NCI-H748 treated with DMSO at 0.1 percent for 48 hours (cell line): ENCODE results near the gene ATAD2B.
A peak's percentile ranks its signal among the peaks of the same experiment; 100 is the strongest.
"Not testable (repeated sequence)": the region's sequence is repeated elsewhere in the genome, so short reads cannot be mapped to it uniquely, and the experiment has no call there.

Experiments used
- DNase-seq: peaks from one replicate; lab custom pipeline; 2025; lab: John Stamatoyannopoulos, UW

The ATAD2B gene

DNA sequence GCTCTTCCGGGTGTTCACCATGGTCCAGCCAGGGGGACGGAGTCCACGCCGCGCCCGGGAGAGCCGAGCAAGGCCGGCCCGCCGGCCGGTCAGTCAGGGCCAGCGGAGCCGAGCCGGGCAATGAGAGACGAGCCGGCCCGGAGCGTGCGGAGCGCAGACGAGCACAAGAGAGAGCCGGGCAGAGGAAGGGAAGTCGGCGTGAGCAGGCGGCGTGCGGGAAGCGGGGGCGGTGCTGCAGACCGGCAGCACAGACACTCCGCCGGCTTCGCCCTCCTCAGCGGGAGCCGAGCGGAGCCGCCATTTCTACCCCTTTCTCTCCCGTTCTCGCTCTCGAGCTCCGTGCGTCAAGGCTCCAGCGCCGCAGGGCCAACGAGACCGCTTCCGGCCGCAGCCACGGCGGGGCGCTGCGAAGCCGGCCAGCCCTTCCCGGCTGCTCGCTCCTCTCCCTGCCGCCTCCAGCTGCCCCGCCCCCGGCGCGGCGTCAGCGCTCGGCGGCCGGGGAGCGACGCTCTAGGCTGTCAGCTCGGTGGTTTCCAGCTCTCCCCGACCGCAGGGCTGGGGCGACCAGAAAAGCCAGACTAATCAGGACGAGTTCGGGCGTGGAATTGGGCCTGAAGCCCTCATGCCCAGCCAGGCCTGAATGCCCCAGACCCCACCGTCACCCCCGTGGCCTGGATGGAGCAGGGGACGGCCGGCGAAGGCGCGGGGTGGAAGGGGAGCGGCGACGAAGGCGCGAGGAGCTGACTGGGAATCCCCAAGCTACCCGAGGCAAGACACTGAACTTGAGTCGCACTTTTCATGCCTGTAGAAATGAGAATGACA, at the start of gene ATAD2B:
Gene ATAD2B, minus strand, starts transcription at position 374 of the 822 bp plus-strand sequence. Its CDS starts 353 bp downstream, at position 21.
- DNase-seq = peak; percentile 84

DNA sequence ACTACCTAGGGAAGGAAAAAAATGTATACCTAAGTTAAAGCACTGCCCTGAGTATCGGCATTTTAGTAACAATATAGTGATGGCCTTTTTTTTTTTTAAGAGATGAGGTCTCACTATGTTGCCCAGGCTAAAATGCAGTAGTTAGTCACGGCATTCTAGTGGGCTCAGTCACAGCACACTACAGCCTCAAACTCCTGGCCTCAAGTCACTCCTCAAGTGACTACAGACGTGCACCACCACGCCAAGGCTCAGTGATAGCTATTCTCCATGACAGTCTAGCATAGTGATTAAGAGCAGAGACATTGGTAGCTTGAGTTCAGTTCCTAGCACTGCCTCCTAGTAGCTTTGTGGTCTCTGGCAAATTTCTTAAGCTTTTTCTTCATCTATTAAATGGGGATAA, 40.9 kb upstream of the ATAD2B start:
- no peak for DNase-seq

DNA sequence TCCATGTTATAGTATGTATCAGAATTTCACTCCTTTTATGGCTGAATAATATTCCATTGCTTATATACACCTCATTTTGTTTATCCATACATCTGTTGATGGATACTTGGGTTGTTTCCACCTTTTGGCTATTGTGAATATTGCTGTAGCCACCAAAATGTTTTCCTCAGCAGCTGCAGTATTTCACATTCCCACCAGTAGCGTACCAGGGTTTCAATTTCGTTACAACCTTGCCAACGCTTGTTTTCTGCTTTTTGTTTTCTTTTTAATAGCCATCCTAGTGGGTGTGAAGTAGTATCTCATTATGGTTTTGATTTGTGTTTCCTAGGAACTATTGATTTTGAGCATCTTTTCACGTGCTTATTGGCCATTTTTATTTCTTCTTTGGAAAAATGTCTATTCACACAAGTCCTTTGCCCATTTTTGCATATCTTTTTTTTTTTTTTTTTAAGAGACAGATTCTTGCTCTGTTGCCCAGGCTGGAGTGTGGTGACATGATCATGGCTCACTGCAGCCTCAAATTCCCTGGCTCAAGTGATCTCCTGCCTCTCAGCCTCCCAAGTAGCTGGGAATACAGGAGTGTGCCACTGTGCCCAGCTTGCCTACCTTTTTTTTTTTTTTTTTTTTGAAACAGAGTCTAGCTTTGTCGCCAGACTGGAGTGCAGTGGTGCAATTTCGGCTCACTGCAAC, 27.5 kb upstream of the ATAD2B start:
- DNase-seq = no peak

DNA sequence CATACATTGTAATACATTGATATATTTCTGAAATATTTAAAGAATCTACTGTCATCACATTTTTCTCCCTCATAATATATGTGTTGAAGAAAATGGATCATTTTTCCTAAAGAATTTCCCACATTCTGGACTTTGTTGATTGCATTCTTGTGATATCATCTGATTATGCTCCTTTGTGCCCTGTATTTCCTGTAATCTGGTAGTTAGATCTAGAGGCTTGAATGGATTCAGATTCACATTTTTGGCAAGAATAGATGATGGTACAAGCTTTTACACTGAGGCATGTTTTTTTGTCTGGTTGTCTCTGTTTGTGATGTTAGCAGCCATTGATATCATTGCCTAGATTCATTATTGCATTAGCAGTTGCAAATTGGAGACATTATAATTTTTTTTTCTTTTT, 26.7 kb upstream of the ATAD2B start:
- DNase-seq = no peak

DNA sequence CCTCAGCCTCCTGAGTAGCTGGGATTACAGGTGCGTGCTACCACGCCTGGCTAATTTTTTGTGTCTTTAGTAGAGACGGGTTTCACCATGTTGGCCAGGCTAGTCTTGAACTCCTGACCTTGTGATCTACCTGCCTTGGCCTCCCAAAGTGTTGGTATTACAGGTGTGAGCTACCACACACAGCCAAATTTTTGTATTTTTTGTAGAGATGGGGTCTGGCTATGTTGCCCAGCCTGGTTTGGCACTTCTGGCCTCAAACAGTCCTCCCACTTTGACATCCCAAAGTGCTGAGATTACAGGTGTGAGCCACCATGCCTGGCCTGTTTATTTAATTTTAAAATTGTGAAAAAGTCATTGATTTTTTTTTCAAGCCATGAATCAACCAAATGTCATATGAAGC, 25.6 kb upstream of the ATAD2B start:
- DNase-seq = not testable (repeated sequence)

DNA sequence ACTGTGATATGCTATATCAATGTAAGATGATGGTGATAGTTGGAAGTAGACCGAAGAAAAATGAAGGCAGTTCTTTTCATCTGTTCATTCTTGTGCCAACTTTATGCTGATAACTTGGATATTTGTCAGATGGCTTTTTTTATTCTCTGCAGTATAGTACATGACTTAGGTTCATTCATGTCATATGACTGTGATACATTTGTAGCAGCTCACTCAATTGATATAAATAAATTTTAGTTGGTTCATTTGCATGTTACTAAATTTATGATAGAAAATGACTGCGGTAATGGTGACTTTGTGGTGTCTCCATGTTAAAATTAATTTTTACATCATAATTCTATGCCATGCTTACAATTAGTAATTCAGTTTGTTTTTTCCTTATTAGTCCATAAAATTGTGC, 20.4 kb upstream of the ATAD2B start:
- no peak for DNase-seq

DNA sequence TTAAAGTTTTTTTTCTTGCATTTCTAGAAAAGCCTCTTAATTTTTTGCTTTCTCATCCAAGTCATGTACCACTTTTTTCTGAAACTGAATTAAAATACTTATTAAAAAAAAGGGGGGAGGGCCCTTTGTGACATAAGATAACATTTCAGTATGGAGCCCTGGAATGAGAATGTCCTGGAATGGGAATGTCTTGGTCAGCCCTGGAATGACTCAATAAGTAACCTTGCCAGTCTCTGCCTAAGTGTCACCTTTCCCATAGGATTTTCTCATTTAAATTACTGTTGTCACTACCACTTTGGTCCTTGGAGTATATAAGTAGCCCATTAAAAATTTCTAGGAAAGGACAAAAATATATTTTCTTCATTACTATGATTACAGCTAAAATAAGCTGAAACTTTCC, 18.1 kb upstream of the ATAD2B start:
- no peak for DNase-seq

DNA sequence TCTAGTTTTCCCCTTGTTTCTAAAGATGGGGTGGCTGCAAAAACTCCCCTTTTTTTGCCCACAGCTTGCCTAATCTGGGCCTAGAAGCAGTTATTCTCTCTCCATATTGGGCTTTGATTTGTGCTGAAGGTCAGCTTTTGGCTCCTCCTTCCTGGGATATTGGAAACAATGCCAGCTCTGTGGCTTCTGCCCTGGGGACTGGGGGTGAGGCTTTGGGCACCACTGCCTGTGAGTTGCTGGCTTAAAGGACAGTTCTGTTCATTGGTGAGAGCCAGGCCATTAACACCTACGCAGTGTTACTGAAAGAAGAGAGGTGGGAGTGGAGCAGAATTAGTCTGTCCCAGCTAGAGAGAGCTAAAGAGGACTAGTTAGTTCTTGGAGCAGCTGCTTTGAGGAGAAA, 17.6 kb upstream of the ATAD2B start:
- DNase-seq = no peak

DNA sequence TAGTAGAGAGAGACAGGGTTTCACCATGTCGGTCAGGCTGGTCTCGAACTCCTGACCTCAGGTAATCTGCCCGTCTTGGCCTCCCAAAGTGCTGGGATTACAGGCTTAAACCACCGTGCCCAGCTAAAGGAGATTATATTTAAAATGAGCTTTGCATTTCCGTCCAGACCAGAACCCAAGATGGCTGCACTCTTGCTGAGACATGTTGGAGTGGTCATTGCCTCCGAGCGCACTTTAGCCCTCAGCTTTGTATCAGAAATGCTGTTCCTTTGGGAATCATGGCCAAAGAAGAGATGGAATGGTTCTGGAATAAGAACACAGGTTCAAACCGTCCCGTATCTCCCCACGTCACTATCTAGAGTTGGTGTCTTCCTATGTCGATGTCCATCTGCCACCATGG, 16.7 kb upstream of the ATAD2B start:
- no peak for DNase-seq

DNA sequence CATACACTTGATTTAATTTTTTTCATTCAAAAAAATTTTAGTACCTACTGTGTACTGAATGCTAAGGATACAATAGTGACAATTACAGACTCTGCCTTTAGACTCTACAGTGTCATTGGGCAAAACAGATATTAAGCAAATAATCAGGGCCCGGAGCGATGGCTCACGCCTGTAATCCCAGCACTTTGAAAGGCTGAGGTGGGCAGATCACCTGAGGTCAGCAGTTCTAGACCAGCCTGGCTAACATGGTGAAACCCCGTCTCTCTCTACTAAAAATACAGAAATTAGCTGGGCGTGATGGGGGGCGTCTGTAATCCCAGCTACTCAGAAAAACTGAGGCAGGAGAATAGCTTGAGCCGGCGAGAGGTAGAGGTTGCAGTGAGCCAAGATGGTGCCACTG, 14.7 kb upstream of the ATAD2B start:
- no peak for DNase-seq

DNA sequence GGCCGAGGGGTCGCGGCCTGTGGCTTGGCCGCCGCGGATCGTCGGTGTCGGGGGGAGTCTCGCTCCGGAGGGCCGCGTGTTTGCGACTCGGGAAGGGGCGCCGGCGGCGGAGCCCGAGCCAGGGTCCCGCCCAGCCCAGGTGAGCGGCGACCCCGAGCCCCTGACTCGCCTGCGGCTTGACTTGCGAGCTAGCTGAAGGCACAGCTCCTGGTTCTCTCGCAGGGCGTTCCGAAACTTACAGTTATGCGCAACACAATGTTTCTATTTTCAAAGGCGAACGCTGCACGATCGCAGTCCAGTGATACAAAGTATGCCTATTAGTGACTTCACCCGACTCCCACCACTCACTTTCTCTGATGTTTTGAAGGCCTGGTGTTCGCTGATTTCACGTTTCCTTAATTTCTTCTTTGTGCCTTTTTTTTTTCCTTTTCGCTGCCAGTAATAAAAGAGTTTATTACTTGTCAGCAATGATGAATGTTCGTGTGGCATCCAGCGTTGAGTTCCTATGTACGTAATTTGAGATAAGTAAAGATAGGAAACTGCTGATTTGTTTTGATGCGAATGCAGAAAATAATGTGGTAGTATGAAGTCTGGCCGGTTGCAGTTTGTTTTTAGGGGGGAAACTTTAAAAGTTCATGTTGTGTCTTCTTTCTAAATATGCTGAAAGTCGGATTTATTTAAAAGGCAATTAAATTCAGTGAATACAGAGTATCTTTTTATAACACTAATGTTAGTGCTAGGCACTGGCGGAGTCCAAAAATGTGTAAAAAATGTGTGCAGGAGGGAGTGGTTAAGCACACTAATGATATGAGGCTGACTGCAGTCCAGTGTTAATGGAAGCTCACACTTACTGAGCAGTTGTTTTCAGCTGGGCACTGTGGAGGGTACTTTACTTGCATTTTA, 14.0 kb upstream of the ATAD2B start:
- DNase-seq = peak; percentile 57

DNA sequence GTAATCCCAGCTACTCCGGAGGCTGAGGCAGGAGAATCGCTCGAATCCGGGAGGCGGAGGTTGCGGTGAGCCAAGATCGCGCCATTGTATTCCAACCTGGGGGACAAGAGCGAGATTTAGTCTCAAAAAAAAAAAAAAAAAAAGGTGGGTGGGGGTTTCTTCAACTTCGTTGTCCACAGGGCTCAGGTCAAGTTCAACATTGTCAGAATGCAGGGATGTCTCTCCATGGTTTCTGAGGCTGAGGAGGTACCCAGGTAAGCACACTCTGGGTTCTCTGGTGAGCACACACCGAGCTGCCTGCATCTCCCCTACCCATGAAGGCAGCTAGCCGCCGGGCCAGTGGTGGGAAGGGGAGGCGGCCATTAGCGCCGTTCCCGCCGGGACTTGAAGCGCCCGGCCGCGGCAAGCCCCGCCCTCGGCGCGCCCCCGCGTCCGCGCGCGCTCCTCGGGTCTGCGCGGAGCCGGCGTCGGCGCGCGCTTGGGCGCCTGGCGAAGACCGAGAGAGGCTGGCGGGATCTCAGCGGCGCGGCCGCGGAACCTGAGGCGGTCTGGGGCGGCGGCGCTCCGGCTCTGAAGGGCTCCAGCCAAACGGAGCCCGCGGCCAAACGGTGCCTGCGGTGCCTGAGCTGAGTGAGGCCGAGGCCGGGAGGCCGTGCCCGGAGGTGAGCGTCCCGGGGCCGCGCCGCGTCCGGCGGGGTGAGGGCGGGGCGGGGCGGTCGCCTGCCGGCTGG, 13.2 kb upstream of the ATAD2B start, which contains the start of gene UBXN2A:
Gene UBXN2A, plus strand, starts transcription at position 477 of the 731 bp plus-strand sequence. CDS start 17,852 bp downstream, outside the sequence.
- peak; percentile 59 for DNase-seq

DNA sequence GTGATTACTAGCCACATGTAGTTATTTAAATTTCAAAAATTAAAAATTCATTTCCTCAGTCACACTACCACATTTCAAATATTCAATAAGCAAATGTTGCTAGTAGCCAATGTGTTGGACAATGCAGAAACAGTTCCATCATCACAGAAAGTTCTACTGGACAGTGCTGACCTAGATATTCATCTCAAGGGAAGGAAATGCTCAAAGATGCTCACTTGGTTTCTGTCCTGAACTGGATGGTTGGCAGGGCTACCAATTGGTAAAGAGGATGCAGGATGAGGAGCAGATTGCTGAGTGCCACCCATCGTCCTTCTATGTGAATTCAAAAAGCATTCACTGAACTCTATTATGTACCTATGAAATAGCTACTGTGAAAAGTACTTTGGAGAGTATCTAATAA, 7.3 kb upstream of the ATAD2B start:
- no peak for DNase-seq

DNA sequence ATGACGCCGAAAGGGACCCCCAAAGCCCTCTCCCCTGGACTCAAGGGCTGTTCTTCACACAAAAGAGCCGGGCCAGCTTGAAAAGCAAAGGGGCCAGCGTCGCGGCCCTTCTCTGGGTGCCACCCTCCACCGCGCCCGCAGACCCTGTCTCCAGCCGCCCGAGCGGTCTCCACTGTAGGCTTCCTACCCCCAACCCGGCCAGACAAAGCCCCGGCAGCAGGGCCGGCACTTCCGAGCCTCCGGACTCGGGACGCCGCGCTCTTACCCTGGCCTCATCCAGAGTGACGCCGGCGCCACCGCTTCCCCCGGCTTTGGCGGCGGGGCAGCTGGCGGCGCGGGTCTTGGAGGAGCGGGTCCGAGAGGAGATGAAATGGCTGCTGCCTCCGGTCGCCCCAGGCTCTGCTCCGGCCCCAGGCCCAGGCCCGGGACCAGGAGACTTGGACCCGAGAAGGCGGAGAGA, 603 bp downstream of the ATAD2B start:
- DNase-seq = peak; percentile 26

DNA sequence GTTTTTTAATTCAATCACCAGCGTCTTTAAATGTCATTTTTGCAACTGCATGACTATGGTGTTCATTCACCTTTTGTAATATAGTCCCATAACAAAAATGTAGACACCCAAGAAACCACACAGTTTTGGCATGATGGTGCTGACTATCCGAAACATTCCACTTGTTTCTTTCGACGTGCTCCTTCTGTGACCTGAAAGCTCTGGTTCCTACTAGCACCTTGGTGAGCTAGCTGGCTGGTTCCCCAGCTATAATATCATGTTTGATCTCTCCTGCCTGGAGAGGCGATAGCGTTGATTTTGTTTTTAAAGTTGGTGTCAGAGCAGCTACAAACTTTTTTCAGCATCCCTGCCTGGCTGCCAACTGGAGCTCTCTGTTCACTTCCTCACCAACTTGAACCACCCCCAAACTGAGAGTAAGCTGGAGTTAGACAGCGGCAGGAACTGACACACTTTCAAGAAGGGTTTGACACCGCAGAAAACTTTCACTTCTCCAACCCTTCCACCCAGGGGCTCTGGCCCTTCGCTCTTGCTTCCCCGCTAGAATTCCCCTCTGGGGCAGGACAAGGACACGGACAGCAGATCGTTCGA, 1.1 kb downstream of the ATAD2B start:
- DNase-seq = peak; percentile 24

DNA sequence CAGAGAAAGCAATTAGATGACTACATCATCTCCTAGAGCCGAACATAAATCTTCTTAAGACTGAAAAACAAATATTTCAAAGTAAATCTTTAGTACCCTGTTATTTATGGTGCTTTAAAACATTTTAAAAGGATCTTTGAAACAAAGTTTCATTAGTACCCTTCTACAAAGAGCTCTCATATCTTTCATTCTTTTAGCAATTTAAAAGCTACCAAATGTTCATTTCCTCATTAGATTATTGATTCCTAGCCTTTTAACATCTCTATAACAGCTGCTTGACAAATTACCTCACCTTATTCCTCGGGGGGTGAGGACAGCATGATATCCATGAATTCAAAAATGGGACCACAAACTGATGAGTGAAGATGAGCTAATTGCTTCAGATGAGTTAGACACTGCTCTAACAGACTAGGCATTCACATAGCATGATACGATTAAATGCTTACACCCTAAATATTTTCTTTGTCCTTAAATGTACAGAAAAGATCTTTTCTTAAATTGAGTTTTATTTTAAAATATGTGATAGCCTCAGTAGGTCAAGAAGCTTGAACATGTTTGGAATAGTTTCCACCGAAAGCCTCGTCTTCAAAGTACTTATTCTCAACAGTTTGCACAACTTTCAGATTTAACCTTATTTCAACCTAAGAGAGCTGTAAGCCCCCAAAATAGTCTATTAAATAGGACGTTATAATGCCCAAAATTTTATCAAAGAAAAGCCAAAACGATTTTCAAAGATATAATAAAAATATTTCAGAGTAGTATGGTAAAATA, 2.1 kb downstream of the ATAD2B start:
- no peak for DNase-seq

DNA sequence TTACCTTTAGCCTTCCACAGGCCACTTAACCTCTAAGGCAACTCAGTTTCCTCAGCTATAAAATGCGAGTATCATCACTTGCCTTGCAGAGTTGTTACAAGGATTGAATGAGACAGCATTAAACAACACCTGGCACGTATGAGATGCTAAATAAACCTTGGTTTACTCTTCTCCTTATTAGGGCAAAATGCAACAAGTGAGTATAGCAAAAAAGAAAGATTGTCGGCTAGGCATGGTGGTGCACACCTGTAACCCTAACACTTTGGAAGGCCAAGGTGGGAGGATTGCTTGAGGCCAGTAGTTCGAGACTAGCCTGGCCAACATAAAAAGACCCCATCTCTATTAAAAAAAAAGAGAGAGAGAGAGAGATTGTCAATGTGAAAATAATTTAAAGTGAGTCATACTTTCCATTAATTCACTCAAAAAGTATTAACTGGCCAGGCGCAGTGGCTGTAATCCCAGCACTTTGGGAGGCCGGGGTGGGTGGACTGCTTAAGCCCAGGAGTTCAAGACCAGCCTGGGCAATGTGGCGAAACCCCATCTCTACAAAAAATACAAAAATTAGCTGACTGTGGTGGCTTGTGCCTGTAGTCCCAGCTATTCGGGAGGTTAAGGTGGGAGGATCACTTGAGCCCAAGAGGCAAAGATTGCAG, 8.0 kb downstream of the ATAD2B start:
- no peak for DNase-seq

DNA sequence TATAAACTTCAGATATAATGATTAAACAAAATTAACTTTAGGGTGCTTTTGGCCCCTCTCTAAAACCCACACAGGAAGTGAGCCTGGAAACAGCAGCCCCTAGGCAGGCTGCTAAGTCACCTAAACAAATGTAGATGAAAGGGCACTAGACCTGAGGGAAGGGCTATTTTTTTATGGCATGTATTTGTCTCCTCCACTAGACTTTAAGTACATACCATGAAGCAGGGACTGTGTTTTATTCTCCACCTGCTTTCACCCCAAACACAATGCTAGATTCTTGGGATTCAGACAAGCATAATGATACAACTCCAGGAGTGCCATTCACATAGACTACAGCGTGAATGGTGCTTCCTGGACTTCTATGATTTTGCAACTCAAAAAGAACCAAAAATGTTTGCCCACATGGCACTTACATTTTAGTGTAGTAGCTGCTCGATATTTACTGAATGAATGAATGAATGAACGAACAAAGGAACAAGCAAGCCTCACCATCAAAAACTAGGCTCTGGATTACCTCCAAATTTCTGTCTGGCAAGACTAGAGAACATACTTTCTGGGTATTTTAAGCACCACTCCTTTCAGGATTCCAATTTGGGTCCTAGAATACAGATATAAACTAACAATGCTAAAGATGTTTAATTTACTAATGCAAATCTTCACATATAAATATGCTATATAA, 10.1 kb downstream of the ATAD2B start:
- DNase-seq = no peak

DNA sequence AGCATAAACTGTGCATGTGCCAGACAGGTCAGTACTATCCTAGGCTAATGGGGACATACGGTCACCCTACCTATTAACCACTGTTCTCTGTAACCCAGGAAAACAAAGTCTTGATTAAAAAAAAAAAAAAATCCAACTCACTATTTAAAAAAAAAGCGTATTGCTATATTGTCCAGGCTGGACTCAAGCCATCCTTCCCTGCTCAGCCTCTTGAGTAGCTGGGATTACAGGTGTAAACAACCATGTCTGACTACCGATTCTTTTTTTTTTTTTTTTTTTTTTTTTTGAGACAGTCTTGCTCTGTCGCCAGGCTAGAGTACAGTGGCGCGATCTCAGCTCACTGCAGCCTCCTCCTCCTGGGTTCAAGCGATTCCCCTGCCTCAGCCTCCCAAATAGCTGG, 11.6 kb downstream of the ATAD2B start:
- no peak for DNase-seq
